SJCRH30 (cell line): ENCODE data around the gene POLR2J3. TPM values are rescaled to one million over a fixed set of nuclear protein-coding genes. Genes with fewer than 3 reads are reported as not detected.

Experiments used
- total RNA-seq: library from RNA; depleted of rRNA; stranded (reverse); fragments of >200 nt; shearing (Covaris generic); gene quantifications from 2 replicates; pipeline ENCODE4 v1.2.3, GENCODE V29; 2014; rRNA removed

The POLR2J3 gene
- total RNA-seq, 1 experiment from 2014 or later, result 27.3 TPM

Other genes with a start within 250 kb of the POLR2J3 start
- not detected in 2 replicates for gene SPDYE6, start 216.1 kb downstream of the POLR2J3 start, total RNA-seq
- 20.0 and 24.4 TPM in 2 replicates for gene PRKRIP1, start 176.2 kb downstream of the POLR2J3 start, total RNA-seq
- gene ORAI2, start 139.0 kb downstream of the POLR2J3 start, total RNA-seq, result 24.6 and 25.6 TPM in 2 replicates
- gene ALKBH4, start 107.7 kb downstream of the POLR2J3 start, total RNA-seq, result 16.2 and 21.1 TPM in 2 replicates
- gene LRWD1, start 107.6 kb downstream of the POLR2J3 start, total RNA-seq, result 26.1 and 27.8 TPM in 2 replicates
- 70.1 and 73.2 TPM in 2 replicates for gene POLR2J, start 93.7 kb downstream of the POLR2J3 start, total RNA-seq
- 1.5 and 2.5 TPM in 2 replicates for gene RASA4B, start 54.8 kb downstream of the POLR2J3 start, total RNA-seq
- gene UPK3BL2, start 28.9 kb downstream of the POLR2J3 start, total RNA-seq, result 2.8 and 3.7 TPM in 2 replicates
- gene SPDYE2, start 21.4 kb downstream of the POLR2J3 start, total RNA-seq, result 0.10 TPM in 1 of 2 replicates, not detected in the other
- gene RASA4, start 44.2 kb upstream of the POLR2J3 start, total RNA-seq, result 3.1 and 5.3 TPM in 2 replicates
- gene UPK3BL1, start 70.2 kb upstream of the POLR2J3 start, total RNA-seq, result 14.8 and 23.6 TPM in 2 replicates
- gene SPDYE2B, start 77.7 kb upstream of the POLR2J3 start, total RNA-seq, result not detected in 2 replicates
- gene POLR2J2, start 99.1 kb upstream of the POLR2J3 start, total RNA-seq, result 1.0 and 1.6 TPM in 2 replicates
- gene FAM185A, start 176.4 kb upstream of the POLR2J3 start, total RNA-seq, result 9.9 and 10.5 TPM in 2 replicates